Measurements from ENCODE around the gene REEP1.

Gene REEP1

GRCh38 chr2:86235196-86235980 is 102.0 kb downstream of the REEP1 start:
- ATAC-seq (ENCODE audit: low read depth) (no peak), DNase-seq (ENCODE audit: low spot score) (no peak)
- Histone ChIP-seq H3K27me3 (ENCODE audit: insufficient read depth, poor library complexity, severe bottlenecking) (no peaks in the 10 kb centered on the region), H3K9me3 (ENCODE audit: severe bottlenecking) (no peaks in the 10 kb centered on the region), H3K4me3 (ENCODE audit: severe bottlenecking) (no peak overlapping the region), H3K36me3 (ENCODE audit: low read depth) (no peaks in the 10 kb centered on the region), H3K27ac (ENCODE audit: poor library complexity, severe bottlenecking) (no peak overlapping the region), H3K4me1 (ENCODE audit: insufficient read depth, poor library complexity, severe bottlenecking) (no peaks in the 10 kb centered on the region)
- no peak for TF ChIP-seq CTCF (IDR thresholded peaks at IDR 0.05; ENCODE audit: poor library complexity, severe bottlenecking)

- no peaks in the 10 kb centered on the region for H3K36me3 ChIP-seq (ENCODE audit: low read depth)
- H3K27me3 ChIP-seq (ENCODE audit: insufficient read depth, poor library complexity, severe bottlenecking) = no peaks in the 10 kb centered on the region
- ATAC-seq (ENCODE audit: low read depth) (no peak), DNase-seq (ENCODE audit: low spot score) (no peak)
- no peaks in the 10 kb centered on the region for H3K9me3 ChIP-seq (ENCODE audit: severe bottlenecking)
- no peak overlapping the region for H3K27ac ChIP-seq (ENCODE audit: poor library complexity, severe bottlenecking)
- no peak overlapping the region for H3K4me3 ChIP-seq (ENCODE audit: severe bottlenecking)
- TF ChIP-seq CTCF (IDR thresholded peaks at IDR 0.05; ENCODE audit: poor library complexity, severe bottlenecking) = no peak
- H3K4me1 ChIP-seq (ENCODE audit: insufficient read depth, poor library complexity, severe bottlenecking) = no peaks in the 10 kb centered on the region
These were observed 102.8 kb downstream of the REEP1 start for GRCh38 chr2:86234563-86235131.

- Histone ChIP-seq H3K4me1 (ENCODE audit: insufficient read depth, poor library complexity, severe bottlenecking) (no peaks in the 10 kb centered on the region), H3K36me3 (ENCODE audit: low read depth) (no peaks in the 10 kb centered on the region), H3K4me3 (ENCODE audit: severe bottlenecking) (no peak overlapping the region), H3K27ac (ENCODE audit: poor library complexity, severe bottlenecking) (no peak overlapping the region), H3K9me3 (ENCODE audit: severe bottlenecking) (no peaks in the 10 kb centered on the region), H3K27me3 (ENCODE audit: insufficient read depth, poor library complexity, severe bottlenecking) (no peaks in the 10 kb centered on the region)
- no peak for TF ChIP-seq CTCF (IDR thresholded peaks at IDR 0.05; ENCODE audit: poor library complexity, severe bottlenecking)
- no peak for DNase-seq (ENCODE audit: low spot score)
- ATAC-seq (ENCODE audit: low read depth) = no peak
These were observed 104.0 kb downstream of the REEP1 start for GRCh38 chr2:86233436-86233835.

GRCh38 chr2:86232910-86233309 is 104.5 kb downstream of the REEP1 start:
- DNase-seq (ENCODE audit: low spot score) = no peak
- H3K9me3 ChIP-seq (ENCODE audit: severe bottlenecking) = no peaks in the 10 kb centered on the region
- no peak for TF ChIP-seq CTCF (IDR thresholded peaks at IDR 0.05; ENCODE audit: poor library complexity, severe bottlenecking)
- no peak overlapping the region for H3K27ac ChIP-seq (ENCODE audit: poor library complexity, severe bottlenecking)
- ATAC-seq (ENCODE audit: low read depth) = no peak
- no peaks in the 10 kb centered on the region for H3K4me1 ChIP-seq (ENCODE audit: insufficient read depth, poor library complexity, severe bottlenecking)
- no peaks in the 10 kb centered on the region for H3K27me3 ChIP-seq (ENCODE audit: insufficient read depth, poor library complexity, severe bottlenecking)
- no peak overlapping the region for H3K4me3 ChIP-seq (ENCODE audit: severe bottlenecking)
- H3K36me3 ChIP-seq (ENCODE audit: low read depth) = no peaks in the 10 kb centered on the region

GRCh38 chr2:86232373-86232784 is 105.0 kb downstream of the REEP1 start:
- no peaks in the 10 kb centered on the region for H3K36me3 ChIP-seq (ENCODE audit: low read depth)
- H3K4me1 ChIP-seq (ENCODE audit: insufficient read depth, poor library complexity, severe bottlenecking) = no peaks in the 10 kb centered on the region
- no peak for TF ChIP-seq CTCF (IDR thresholded peaks at IDR 0.05; ENCODE audit: poor library complexity, severe bottlenecking)
- no peak for ATAC-seq (ENCODE audit: low read depth)
- no peak overlapping the region for H3K4me3 ChIP-seq (ENCODE audit: severe bottlenecking)
- no peaks in the 10 kb centered on the region for H3K9me3 ChIP-seq (ENCODE audit: severe bottlenecking)
- no peaks in the 10 kb centered on the region for H3K27me3 ChIP-seq (ENCODE audit: insufficient read depth, poor library complexity, severe bottlenecking)
- H3K27ac ChIP-seq (ENCODE audit: poor library complexity, severe bottlenecking) = no peak overlapping the region
- no peak for DNase-seq (ENCODE audit: low spot score)

Measured in RWPE2 (cell line).